NOMO-1 (cell line): Measurements from ENCODE around the gene ST7.
"Not testable (repeated sequence)": the region's sequence is repeated elsewhere in the genome, so short reads cannot be mapped to it uniquely, and the experiment has no call there.

Source experiments
- DNase-seq, 2 experiments: peaks; one replicate each; lab custom pipeline; 2025; ENCODE audit not compliant: unreplicated experiment in 2 of 2; lab: John Stamatoyannopoulos, UW

ST7 gene

GRCh38 chr7:117023325-117023854 is 70.1 kb downstream of the ST7 start:
- no peak for DNase-seq

DNA sequence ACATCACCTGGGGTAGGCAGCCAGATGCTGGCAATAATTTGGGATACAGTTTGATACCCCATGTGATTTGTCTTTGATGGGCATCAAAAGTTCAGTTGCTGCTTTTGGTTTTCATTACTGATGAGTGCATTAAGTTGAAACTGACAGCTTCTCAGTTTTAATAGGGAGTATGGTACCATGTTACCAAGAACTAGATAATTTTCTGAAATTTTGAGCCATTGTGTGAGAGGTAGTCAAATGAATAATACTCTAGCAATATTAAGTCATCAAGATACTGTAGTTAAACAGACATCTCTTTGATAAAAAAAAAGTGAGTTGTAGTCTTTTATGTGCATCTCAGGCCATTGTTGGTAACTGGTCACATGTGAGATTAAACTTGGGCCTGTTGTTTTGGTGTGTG is 71.5 kb downstream of the ST7 start:
- DNase-seq = no peak

- DNase-seq = no peak
These were observed 72.6 kb downstream of the ST7 start for GRCh38 chr7:117025891-117026290.

GRCh38 chr7:117030346-117030745 is 77.0 kb downstream of the ST7 start:
- DNase-seq = not testable (repeated sequence)

GRCh38 chr7:117030793-117031192 is 77.5 kb downstream of the ST7 start:
- not testable (repeated sequence) for DNase-seq

DNA sequence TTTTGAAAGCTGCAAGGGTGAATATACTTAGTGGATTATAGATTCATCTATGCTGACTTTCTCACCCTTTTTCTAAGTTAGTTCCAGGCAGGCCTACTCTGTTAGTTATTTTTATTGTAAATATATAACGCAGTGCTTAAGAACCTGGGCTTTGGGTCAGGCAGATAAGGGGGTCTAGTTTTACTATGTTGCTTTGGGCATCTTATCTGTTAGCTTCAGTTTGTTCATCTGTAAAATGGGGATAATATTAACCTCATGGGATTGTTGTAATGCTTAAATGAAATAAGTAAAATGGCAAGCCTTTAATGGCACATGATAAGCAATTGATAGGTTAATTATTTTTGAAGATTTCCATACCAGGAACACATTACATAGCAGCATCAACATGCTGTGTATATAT is 79.5 kb downstream of the ST7 start:
- DNase-seq = no peak

- DNase-seq = no peak
These were observed 81.7 kb downstream of the ST7 start for GRCh38 chr7:117034851-117035464.

DNA sequence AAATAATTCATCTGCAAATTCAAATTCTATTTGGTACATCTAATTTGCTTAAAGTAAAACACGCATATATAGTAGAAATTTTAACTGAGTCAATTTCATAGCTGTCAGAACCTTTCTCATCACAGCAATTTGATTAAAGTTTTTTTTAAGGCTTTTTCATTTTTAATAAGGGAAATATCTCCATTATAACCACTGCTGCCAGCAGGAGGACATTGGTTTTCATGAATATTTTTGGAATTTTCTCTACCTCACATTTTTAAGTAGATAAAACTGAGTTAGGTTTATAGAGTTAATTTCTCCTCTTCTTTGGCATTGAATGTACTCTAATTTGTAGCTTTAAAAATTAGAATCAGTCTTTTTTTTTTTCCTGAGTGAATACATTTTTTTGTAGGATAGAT is 82.2 kb downstream of the ST7 start:
- DNase-seq = no peak

DNA sequence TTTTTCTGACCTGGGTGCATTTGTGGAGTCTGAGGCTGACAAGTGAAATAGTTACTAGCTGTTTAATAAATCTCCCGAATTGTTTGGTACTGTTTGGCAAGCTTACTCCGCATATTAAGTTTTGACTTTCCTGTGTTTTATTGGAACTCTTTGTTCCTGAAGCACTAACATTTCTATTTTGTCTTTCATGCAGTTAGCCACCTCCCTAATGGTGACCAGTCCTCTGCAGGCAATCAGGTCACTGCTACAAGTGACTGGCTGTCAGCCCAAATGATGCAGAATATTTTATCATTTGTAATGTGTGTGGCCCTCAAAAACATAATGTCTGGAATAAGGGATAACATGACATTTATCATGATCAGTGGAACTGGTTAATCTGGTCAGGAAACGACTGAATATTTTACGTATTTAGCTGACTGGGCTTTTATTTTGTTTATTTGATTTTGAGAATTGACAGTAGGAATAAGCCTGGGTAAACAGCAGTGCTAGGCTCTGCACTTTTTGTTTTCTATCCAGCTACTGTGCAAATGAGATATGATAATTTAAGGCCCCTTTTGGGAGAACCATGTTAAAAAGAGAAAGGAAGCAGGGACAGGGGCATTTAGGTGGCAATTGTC is 82.9 kb downstream of the ST7 start:
- DNase-seq = no peak

DNA sequence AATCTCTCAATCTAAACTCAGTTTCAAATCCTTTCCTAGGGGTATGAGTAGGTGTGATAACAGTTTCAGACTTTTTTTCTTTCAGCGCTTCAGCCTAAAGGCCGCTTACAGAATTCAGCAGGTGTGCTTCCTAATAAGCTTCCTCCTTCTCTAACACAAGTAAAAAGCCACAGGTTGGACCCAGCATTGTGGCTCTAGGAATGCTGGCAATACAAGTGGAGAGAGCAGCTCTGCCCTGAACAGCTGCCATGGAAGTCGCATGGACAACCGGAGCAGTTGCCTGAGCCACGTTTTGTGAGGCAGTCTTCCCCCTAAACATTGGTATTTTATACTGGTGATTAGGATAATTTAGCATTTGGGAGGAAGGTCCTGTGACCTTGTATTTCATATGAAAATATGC is 83.5 kb downstream of the ST7 start:
- DNase-seq = no peak

- no peak for DNase-seq
These were observed 85.1 kb downstream of the ST7 start for GRCh38 chr7:117038408-117038807.

- DNase-seq = no peak
These were observed 87.7 kb downstream of the ST7 start for GRCh38 chr7:117041007-117041406.

- no peak for DNase-seq
These were observed 88.5 kb downstream of the ST7 start for GRCh38 chr7:117041822-117042221.

GRCh38 chr7:117043108-117043825 is 90.0 kb downstream of the ST7 start:
- no peak for DNase-seq

GRCh38 chr7:117044664-117045063 is 91.4 kb downstream of the ST7 start:
- DNase-seq = no peak

- DNase-seq = no peak
These were observed 92.8 kb downstream of the ST7 start for GRCh38 chr7:117045927-117046710.

DNA sequence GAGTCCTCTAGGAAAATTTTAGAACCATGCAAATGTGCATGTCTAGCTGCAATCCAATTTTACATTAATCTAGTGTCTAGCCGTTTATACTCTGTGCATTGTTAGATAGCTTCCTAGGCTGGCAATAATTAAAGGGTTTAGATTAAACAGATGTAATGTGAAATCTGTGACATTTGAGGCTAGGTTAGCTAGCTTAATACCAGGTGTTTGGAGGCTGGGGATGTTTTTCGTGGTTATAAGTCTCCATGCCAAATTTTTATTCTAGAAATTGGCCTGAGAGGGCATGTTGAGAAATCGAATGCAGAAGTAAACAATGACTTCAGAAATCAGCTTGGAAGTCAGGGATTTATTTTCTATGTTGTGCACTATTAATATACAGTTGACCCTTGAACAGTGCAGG is 94.2 kb downstream of the ST7 start:
- DNase-seq = no peak

- DNase-seq = no peak
These were observed 95.0 kb downstream of the ST7 start for GRCh38 chr7:117048114-117048866.

GRCh38 chr7:117048882-117049281 is 95.6 kb downstream of the ST7 start:
- DNase-seq = no peak

- no peak for DNase-seq
These were observed 98.5 kb downstream of the ST7 start for GRCh38 chr7:117051808-117052207.
